Type B pancreatic cell (in vitro differentiated cells): ENCODE data around the gene SETDB1. TPM values are rescaled to one million over a fixed set of nuclear protein-coding genes. Genes with fewer than 3 reads are reported as not detected.

Experiments used
- DNase-seq: peaks from one replicate; pipeline ENCODE4 v3.0.0; 2021; ENCODE audit warnings: mixed read lengths; ENCODE audit not compliant: unreplicated experiment; ENCODE audit errors: extremely low spot score
- H3K27ac Mint-ChIP-seq: 2 replicates; pipeline ENCODE4 v1.8.0; 2021; ENCODE audit warnings: mild to moderate bottlenecking, mixed read lengths
- H3K27me3 Mint-ChIP-seq: 2 replicates; pipeline ENCODE4 v1.8.0; 2021; ENCODE audit warnings: mixed read lengths
- H3K36me3 Mint-ChIP-seq: 2 replicates; pipeline ENCODE4 v1.8.0; 2021; ENCODE audit warnings: mixed read lengths
- H3K4me1 Mint-ChIP-seq: one replicate; pipeline ENCODE4 v1.8.0; 2021; ENCODE audit warnings: mixed read lengths; ENCODE audit not compliant: unreplicated experiment
- H3K4me3 Mint-ChIP-seq: 2 replicates; pipeline ENCODE4 v1.8.0; 2021; ENCODE audit warnings: mild to moderate bottlenecking, mixed read lengths
- H3K9me3 Mint-ChIP-seq: 2 replicates; pipeline ENCODE4 v1.8.0; 2021; ENCODE audit warnings: mixed read lengths
- CTCF ChIP-seq: fragments of 200-600 bp; sonication (generic); conservative IDR thresholded peaks from 2 replicates; pipeline ENCODE4 v1.5.0; 2021; ENCODE audit warnings: antibody characterized with exemption, mild to moderate bottlenecking
- total RNA-seq: library from RNA; stranded (reverse); gene quantifications from 2 replicates; pipeline ENCODE4 v1.2.1, GENCODE V29; 2021; ENCODE audit warnings: low replicate concordance

The SETDB1 gene
- total RNA-seq, 1 donor from 2014 or later, result 73.8 TPM

DNA sequence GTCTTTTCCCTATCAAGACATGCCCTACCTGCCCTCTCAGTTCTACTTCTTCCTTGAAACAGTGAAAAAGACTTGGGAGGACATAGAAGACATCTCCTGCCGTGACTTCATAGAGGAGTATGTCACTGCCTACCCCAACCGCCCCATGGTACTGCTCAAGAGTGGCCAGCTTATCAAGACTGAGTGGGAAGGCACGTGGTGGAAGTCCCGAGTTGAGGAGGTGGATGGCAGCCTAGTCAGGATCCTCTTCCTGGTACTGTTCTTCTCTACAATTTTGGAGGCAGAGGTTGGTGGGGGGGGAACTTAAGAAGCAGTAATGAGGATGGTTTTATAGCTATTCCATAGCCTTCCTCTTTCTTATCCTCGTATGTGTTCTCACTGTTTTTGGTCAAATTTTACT is 18.7 kb downstream of the SETDB1 start:
- Mint-ChIP-seq H3K4me3 (no peak overlapping the region), H3K27me3 (no peaks in the 10 kb centered on the region), H3K9me3 (no peaks in the 10 kb centered on the region), H3K36me3 (peaks cover 42% of the 10 kb centered on the region), H3K27ac (no peak overlapping the region), H3K4me1 (no peaks in the 10 kb centered on the region)
- TF ChIP-seq CTCF, result no peak
- DNase-seq, result no peak

- peaks cover 5% of the 10 kb centered on the region for H3K9me3 Mint-ChIP-seq
- H3K36me3 Mint-ChIP-seq, result peaks cover 45% of the 10 kb centered on the region
- no peak overlapping the region for H3K27ac Mint-ChIP-seq
- H3K4me1 Mint-ChIP-seq, result no peaks in the 10 kb centered on the region
- TF ChIP-seq CTCF, result no peak
- H3K27me3 Mint-ChIP-seq, result no peaks in the 10 kb centered on the region
- DNase-seq, result no peak
- H3K4me3 Mint-ChIP-seq, result no peak overlapping the region
Measured at GRCh38 chr1:150954708-150955107, 28.5 kb downstream of the SETDB1 start.

DNA sequence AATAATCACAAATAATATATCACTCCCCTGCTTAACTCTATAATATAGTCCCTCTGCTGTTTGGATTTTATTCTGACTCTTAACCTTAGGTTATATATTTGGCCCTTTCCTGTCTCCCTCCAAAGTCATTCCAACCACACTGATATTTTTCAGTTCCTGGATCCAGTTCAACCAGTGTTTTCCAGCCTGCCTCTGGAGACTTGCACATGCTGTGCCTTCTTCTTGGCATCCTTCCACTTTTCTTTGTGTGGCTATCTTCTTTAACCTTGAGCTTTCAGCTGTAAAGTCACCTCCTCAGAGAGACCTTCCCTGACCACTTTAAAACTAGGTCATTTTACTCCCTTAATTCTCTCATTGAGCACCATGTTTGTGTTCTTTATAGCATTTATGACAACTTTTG is 29.1 kb downstream of the SETDB1 start:
- DNase-seq, result no peak
- TF ChIP-seq CTCF, result no peak
- Mint-ChIP-seq H3K36me3 (peaks cover 47% of the 10 kb centered on the region), H3K4me3 (no peak overlapping the region), H3K27ac (no peak overlapping the region), H3K4me1 (no peaks in the 10 kb centered on the region), H3K9me3 (peaks cover 5% of the 10 kb centered on the region), H3K27me3 (no peaks in the 10 kb centered on the region)

GRCh38 chr1:150957666-150958065 is 31.5 kb downstream of the SETDB1 start:
- no peak for TF ChIP-seq CTCF
- no peak overlapping the region for H3K27ac Mint-ChIP-seq
- H3K4me1 Mint-ChIP-seq, result no peaks in the 10 kb centered on the region
- peaks cover 5% of the 10 kb centered on the region for H3K9me3 Mint-ChIP-seq
- H3K36me3 Mint-ChIP-seq, result peaks cover 44% of the 10 kb centered on the region
- H3K27me3 Mint-ChIP-seq, result no peaks in the 10 kb centered on the region
- H3K4me3 Mint-ChIP-seq, result no peak overlapping the region
- DNase-seq, result no peak

GRCh38 chr1:150960646-150961045 is 34.5 kb downstream of the SETDB1 start:
- Mint-ChIP-seq H3K4me1 (no peaks in the 10 kb centered on the region), H3K36me3 (peaks cover 51% of the 10 kb centered on the region), H3K4me3 (no peak overlapping the region), H3K27me3 (no peaks in the 10 kb centered on the region), H3K27ac (peak overlapping the region; percentile 56), H3K9me3 (peaks cover 5% of the 10 kb centered on the region)
- no peak for DNase-seq
- TF ChIP-seq CTCF, result no peak

DNA sequence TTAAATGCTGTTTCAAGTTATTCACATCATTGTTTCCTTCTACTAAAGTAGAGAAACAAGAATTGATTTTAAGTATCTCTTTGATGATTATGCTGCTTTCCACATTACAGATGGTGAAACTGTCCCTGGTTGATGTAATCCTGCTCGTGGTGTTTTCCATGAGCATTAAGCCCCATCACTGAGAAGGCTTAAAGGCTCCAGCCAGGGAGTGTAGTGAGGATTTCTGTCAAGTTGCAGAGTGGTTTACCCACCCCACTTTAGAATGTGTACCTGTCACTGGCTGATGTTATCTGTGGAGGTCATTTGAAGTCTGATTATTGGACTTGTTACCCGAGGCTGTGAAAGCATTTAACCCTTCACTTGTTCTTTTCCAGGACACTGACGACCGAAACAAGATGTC is 35.6 kb downstream of the SETDB1 start:
- TF ChIP-seq CTCF, result no peak
- peaks cover 59% of the 10 kb centered on the region for H3K36me3 Mint-ChIP-seq
- peaks cover 5% of the 10 kb centered on the region for H3K9me3 Mint-ChIP-seq
- peak overlapping the region; percentile 94 for H3K27ac Mint-ChIP-seq
- no peak for DNase-seq
- H3K4me1 Mint-ChIP-seq, result no peaks in the 10 kb centered on the region
- H3K4me3 Mint-ChIP-seq, result peak overlapping the region; percentile 65
- no peaks in the 10 kb centered on the region for H3K27me3 Mint-ChIP-seq
